ENCODE measurements around the gene MYO1H.
"Not testable (repeated sequence)": the region's sequence is repeated elsewhere in the genome, so short reads cannot be mapped to it uniquely, and the experiment has no call there.

Gene MYO1H

GRCh38 chr12:109346920-109347319, 780 bp upstream of the MYO1H start:
- DNase-seq (ENCODE audit: low read depth) = no peak

GRCh38 chr12:109352184-109352583, 4.5 kb downstream of the MYO1H start:
- no peak for DNase-seq (ENCODE audit: low read depth)

- no peak for DNase-seq (ENCODE audit: low read depth)
Observed at GRCh38 chr12:109356577-109356976, 8.9 kb downstream of the MYO1H start.

GRCh38 chr12:109357032-109357431, 9.3 kb downstream of the MYO1H start:
- DNase-seq (ENCODE audit: low read depth) = no peak

- no peak for DNase-seq (ENCODE audit: low read depth)
Observed at GRCh38 chr12:109358154-109358869, 10.6 kb downstream of the MYO1H start.

GRCh38 chr12:109359131-109359690, 11.5 kb downstream of the MYO1H start:
- no peak for DNase-seq (ENCODE audit: low read depth)

GRCh38 chr12:109369831-109370230, 22.1 kb downstream of the MYO1H start:
- DNase-seq (ENCODE audit: low read depth) = no peak

GRCh38 chr12:109377139-109377685, 29.5 kb downstream of the MYO1H start:
- DNase-seq (ENCODE audit: low read depth) = no peak

GRCh38 chr12:109378569-109378968, 30.9 kb downstream of the MYO1H start:
- DNase-seq (ENCODE audit: low read depth) = no peak

GRCh38 chr12:109382031-109382430, 34.3 kb downstream of the MYO1H start:
- DNase-seq (ENCODE audit: low read depth) = no peak

GRCh38 chr12:109383240-109383639, 35.5 kb downstream of the MYO1H start:
- no peak for DNase-seq (ENCODE audit: low read depth)

- DNase-seq (ENCODE audit: low read depth) = no peak
Observed at GRCh38 chr12:109385339-109386058, 37.8 kb downstream of the MYO1H start.

- DNase-seq (ENCODE audit: low read depth) = no peak
Observed at GRCh38 chr12:109386059-109386433, 38.3 kb downstream of the MYO1H start.

- DNase-seq (ENCODE audit: low read depth) = peak; percentile 37
Observed at GRCh38 chr12:109387425-109388166, 39.9 kb downstream of the MYO1H start.

- DNase-seq (ENCODE audit: low read depth) = no peak
Observed at GRCh38 chr12:109388167-109388563, 40.5 kb downstream of the MYO1H start.

GRCh38 chr12:109389146-109389545, 41.4 kb downstream of the MYO1H start:
- peak; percentile 36 for DNase-seq (ENCODE audit: low read depth)

- DNase-seq (ENCODE audit: low read depth) = peak; percentile 31
Observed at GRCh38 chr12:109393437-109394345, 46.0 kb downstream of the MYO1H start.

GRCh38 chr12:109394891-109395290, 47.2 kb downstream of the MYO1H start:
- no peak for DNase-seq (ENCODE audit: low read depth)

- not testable (repeated sequence) for DNase-seq (ENCODE audit: low read depth)
Observed at GRCh38 chr12:109404841-109405240, 57.1 kb downstream of the MYO1H start.

- not testable (repeated sequence) for DNase-seq (ENCODE audit: low read depth)
Observed at GRCh38 chr12:109406147-109406546, 58.4 kb downstream of the MYO1H start.

- no peak for DNase-seq (ENCODE audit: low read depth)
Observed at GRCh38 chr12:109418848-109419480, 71.3 kb downstream of the MYO1H start.

Measured in CMK (cell line).